GM12878 (cell line): Measurements from ENCODE around the gene OR8B2. TPM values are rescaled to one million over a fixed set of nuclear protein-coding genes. Genes with fewer than 3 reads are reported as not detected.

ENCODE experiments used
- ATAC-seq: fragments of 200-7000 bp; cut with Tn5 transposase; 3 replicates; pipeline ENCODE4 v1.9.1; 2020; ENCODE audit warnings: mild to moderate bottlenecking, moderate library complexity
- BruUV-seq: library from RNA; stranded (reverse); fragments of 400-500 nt; replicated peaks from 2 replicates; lab custom pipeline; 2021; lab: Mats Ljungman, UMichigan
- CTCF ChIA-PET: fragments of 300-600 bp; sonication (Branson Sonifier 250); formaldehyde crosslinking; extraction: SDS; loops from one replicate; lab custom pipeline; 2021; ENCODE audit warnings: inconsistent platforms; lab: Yijun Ruan, JAX
- POLR2A ChIA-PET: fragments of 350-600 bp; formaldehyde crosslinking; extraction: SDS; loops from one replicate; lab custom pipeline; 2021; ENCODE audit warnings: inconsistent platforms; lab: Charles Lee
- RAD21 ChIA-PET: fragments of 300-600 bp; sonication (Branson Sonifier 250); formaldehyde crosslinking; loops from one replicate; lab custom pipeline; 2023; ENCODE audit warnings: antibody characterized with exemption; ENCODE audit not compliant: unreplicated experiment; lab: Charles Lee
- SMC1A ChIA-PET: fragments of 300-600 bp; sonication (Branson Sonifier 250); formaldehyde crosslinking; loops from one replicate; lab custom pipeline; 2023; ENCODE audit not compliant: unreplicated experiment, uncharacterized antibody; lab: Charles Lee
- DNase-seq: peaks from one replicate; pipeline ENCODE4 v3.0.0-alpha.2; 2011; ENCODE audit warnings: low read depth, low spot score
- FAIRE-seq: peaks from 3 replicates; lab custom pipeline; 2011; peaks lifted over from hg19 to GRCh38; lab: Jason Lieb, UNC
- H2AFZ ChIP-seq: 2 replicates; pipeline ENCODE4 v1.6.0; 2011; ENCODE audit warnings: low read depth, low read length, control low read depth; ENCODE audit not compliant: control insufficient read depth
- H3K27ac ChIP-seq: 2 replicates; pipeline ENCODE4 v1.5.1; 2011; ENCODE audit warnings: control low read depth; ENCODE audit not compliant: control insufficient read depth, insufficient read depth
- H3K27me3 ChIP-seq, 2 experiments: replicated peaks in 1 of 2; 2 replicates each; pipeline versions ENCODE4 v1.6.0 to v1.6.1; 2011; ENCODE audit warnings: low read length in 1 of 2; ENCODE audit not compliant: control insufficient read depth in 2 of 2, insufficient read depth in 2 of 2
- H3K36me3 ChIP-seq, 2 experiments: 2 replicates each; pipeline ENCODE4 v1.5.1; 2011; ENCODE audit warnings: low read length in 1 of 2; ENCODE audit not compliant: control insufficient read depth in 2 of 2, insufficient read depth in 2 of 2
- H3K4me1 ChIP-seq: 2 replicates; pipeline ENCODE4 v1.6.1; 2011; ENCODE audit warnings: mild to moderate bottlenecking, low read length, moderate library complexity, mixed read lengths; ENCODE audit not compliant: control insufficient read depth, insufficient read depth
- H3K4me2 ChIP-seq: 2 replicates; pipeline ENCODE4 v1.6.0; 2011; ENCODE audit warnings: control low read depth; ENCODE audit not compliant: control insufficient read depth, insufficient read depth
- H3K4me3 ChIP-seq: fragments of 200-600 bp; sonication (generic); 2 replicates; pipeline ENCODE4 v1.5.1; 2016
- H3K79me2 ChIP-seq: 2 replicates; pipeline ENCODE4 v1.6.0; 2011; ENCODE audit warnings: low read length; ENCODE audit not compliant: control insufficient read depth, insufficient read depth
- H3K9ac ChIP-seq: 2 replicates; pipeline ENCODE4 v1.8.0; 2011; ENCODE audit warnings: low read length, control low read depth, mixed read lengths; ENCODE audit not compliant: control insufficient read depth, insufficient read depth
- H3K9me3 ChIP-seq: replicated peaks from 3 replicates; pipeline ENCODE4 v1.5.1; 2011; ENCODE audit warnings: mild to moderate bottlenecking, low read length; ENCODE audit not compliant: control insufficient read depth, insufficient read depth
- H4K20me1 ChIP-seq: 2 replicates; pipeline ENCODE4 v1.6.0; 2011; ENCODE audit not compliant: control insufficient read depth, insufficient read depth
- ASH2L ChIP-seq: fragments of 300-600, 200-600 bp; sonication (generic); IDR thresholded peaks from 2 replicates; pipeline ENCODE4 v1.6.1; 2017; ENCODE audit warnings: low read depth, mild to moderate bottlenecking, borderline replicate concordance
- BRCA1 ChIP-seq: IDR thresholded peaks from 2 replicates; pipeline ENCODE4 v1.6.1; 2011; ENCODE audit warnings: low read depth, low read length, improper control_type of control experiment
- CBFB ChIP-seq: IDR thresholded peaks from 2 replicates; pipeline ENCODE4 v1.6.1; 2016; ENCODE audit warnings: antibody characterized with exemption, low read depth
- EGR1 ChIP-seq, 2 experiments: IDR thresholded peaks; 1 replicate in 1 of 2; 2 replicates in 1 of 2; pipeline ENCODE4 v1.6.1; 2011 to 2012; ENCODE audit warnings: low read depth in 2 of 2, low read length in 2 of 2, borderline replicate concordance in 1 of 2, mild to moderate bottlenecking in 1 of 2, moderate library complexity in 1 of 2
- EP300 ChIP-seq, 2 experiments: fragments of 150-350 bp in 1 of 2; IDR thresholded peaks; 2 replicates each; pipeline ENCODE4 v1.6.1; 2011 to 2012; ENCODE audit warnings: low read depth in 2 of 2, low read length in 2 of 2, borderline replicate concordance in 1 of 2, improper control_type of control experiment in 1 of 2, inconsistent platforms in 1 of 2; ENCODE audit not compliant: control insufficient read depth in 1 of 2
- GABPA ChIP-seq: IDR thresholded peaks from 2 replicates; pipeline ENCODE4 v1.6.1; 2014; ENCODE audit warnings: antibody characterized with exemption, low read depth, mild to moderate bottlenecking, inconsistent platforms
- IKZF1 ChIP-seq: fragments of 450-650 bp; conservative IDR thresholded peaks from 2 replicates; pipeline ENCODE4 v1.6.1; 2017; ENCODE audit warnings: antibody characterized with exemption, mild to moderate bottlenecking
- KDM1A ChIP-seq: fragments of 200-600 bp; sonication (generic); IDR thresholded peaks from 2 replicates; pipeline ENCODE4 v1.6.1; 2016; ENCODE audit warnings: borderline replicate concordance
- LARP7 ChIP-seq: fragments of 450-650 bp; IDR thresholded peaks from 2 replicates; pipeline ENCODE4 v1.6.1; 2017; ENCODE audit warnings: mild to moderate bottlenecking
- NFIC ChIP-seq: IDR thresholded peaks from 2 replicates; pipeline ENCODE4 v1.6.1; 2012; ENCODE audit warnings: low read depth, mild to moderate bottlenecking, inconsistent platforms, low read length, moderate library complexity
- NR2F1 ChIP-seq: fragments of 450-650 bp; conservative IDR thresholded peaks from 2 replicates; pipeline ENCODE4 v1.6.1; 2017; ENCODE audit warnings: mild to moderate bottlenecking
- RAD21 ChIP-seq: IDR thresholded peaks from 2 replicates; pipeline ENCODE4 v1.6.1; 2011; ENCODE audit warnings: mild to moderate bottlenecking, low read depth, low read length, moderate library complexity; ENCODE audit not compliant: insufficient read depth
- RB1 ChIP-seq: fragments of 450-650 bp; formaldehyde crosslinking; IDR thresholded peaks from 2 replicates; pipeline ENCODE4 v1.6.1; 2017; ENCODE audit warnings: mild to moderate bottlenecking, borderline replicate concordance
- RBBP5 ChIP-seq: fragments of 200-600 bp; sonication (generic); conservative IDR thresholded peaks from 2 replicates; pipeline ENCODE4 v1.6.1; 2016
- SMC3 ChIP-seq: IDR thresholded peaks from 2 replicates; pipeline ENCODE4 v1.6.1; 2011; ENCODE audit warnings: low read length, improper control_type of control experiment, borderline replicate concordance
- SRF ChIP-seq, 2 experiments: IDR thresholded peaks; 2 replicates each; pipeline ENCODE4 v1.6.1; 2011; ENCODE audit warnings: low read depth in 2 of 2, low read length in 2 of 2, mild to moderate bottlenecking in 1 of 2, moderate library complexity in 1 of 2
- STAT1 ChIP-seq: fragments of 450-650 bp; conservative IDR thresholded peaks from 2 replicates; pipeline ENCODE4 v1.6.1; 2014; ENCODE audit warnings: antibody characterized with exemption, mild to moderate bottlenecking
- SUZ12 ChIP-seq: fragments of 200-600 bp; sonication (generic); IDR thresholded peaks from one replicate; pipeline ENCODE4 v1.6.1; 2018; ENCODE audit warnings: antibody characterized with exemption, mild to moderate bottlenecking; ENCODE audit not compliant: unreplicated experiment
- TBL1XR1 ChIP-seq: IDR thresholded peaks from 2 replicates; pipeline ENCODE4 v1.6.1; 2012; ENCODE audit warnings: low read depth, low read length, improper control_type of control experiment
- YBX1 ChIP-seq: fragments of 450-650 bp; IDR thresholded peaks from 2 replicates; pipeline ENCODE4 v1.6.1; 2016; ENCODE audit warnings: antibody characterized with exemption
- ZBED1 ChIP-seq: IDR thresholded peaks from 2 replicates; pipeline ENCODE4 v1.6.1; 2016; ENCODE audit warnings: borderline replicate concordance
- ZNF384 ChIP-seq: IDR thresholded peaks from 2 replicates; pipeline ENCODE4 v1.6.1; 2012; ENCODE audit warnings: low read depth, mild to moderate bottlenecking, low read length, improper control_type of control experiment, borderline replicate concordance
- ZZZ3 ChIP-seq: IDR thresholded peaks from 2 replicates; pipeline ENCODE4 v1.6.1; 2011; ENCODE audit warnings: low read depth; ENCODE audit not compliant: control insufficient read depth, insufficient read length
- WGBS: methylation state at CpG from one replicate; pipeline ENCODE4 v1.1.6; 2016; ENCODE audit warnings: low lambda C conversion rate; ENCODE audit not compliant: insufficient replicate concordance, insufficient coverage; ENCODE audit errors: missing lambda C conversion rate; 5-methylcytosine and 5-hydroxymethylcytosine counted together
- in situ Hi-C: fragments of 300-500 bp; cut with MboI; formaldehyde crosslinking; loops from 9 replicates; pipeline ENCODE4 v1.14.3; 2018; ENCODE audit warnings: mixed read lengths
- intact Hi-C: fragments of 100-400 bp; cut with micrococcal nuclease; formaldehyde crosslinking; loops from one replicate; pipeline ENCODE4 v1.14.2; 2022; ENCODE audit not compliant: unreplicated experiment
- polyA plus RNA-seq, 11 experiments: library from polyadenylated mRNA; depleted of rRNA in 4 of 11; unstranded in 6 of 11; stranded (reverse) in 5 of 11; fragments of >200 nt; fragmentation: Nextera tagmentation in 4 of 11; fragmentation: Illumina TruSeq in 1 of 11; extraction: Ambion mirVana in 4 of 11; extraction: Trizol in 1 of 11; gene quantifications; 1 replicate in 1 of 11; 2 replicates in 10 of 11; pipeline versions ENCODE4 v1.2.1 to v1.2.3, GENCODE V29; 2011 to 2016; ENCODE audit warnings: inconsistent platforms in 2 of 11, missing spikeins in 2 of 11, low read depth in 1 of 11
- total RNA-seq, 4 experiments: library from RNA; depleted of rRNA in 3 of 4; stranded (reverse); fragments of >200 nt in 3 of 4; fragmentation: Illumina TruSeq in 1 of 4; extraction: Trizol in 1 of 4; gene quantifications; 2 replicates each; pipeline versions ENCODE4 v1.2.1 to v1.2.3, GENCODE V29; 2013 to 2021
- TF ChIP-seq, protein P1 (sequence below), 3 experiments: IDR thresholded peaks in 2 of 3; conservative IDR thresholded peaks in 1 of 3; 2 replicates each; pipeline ENCODE4 v1.5.1; 2011; ENCODE audit warnings: low read depth in 3 of 3, low read length in 3 of 3, mild to moderate bottlenecking in 3 of 3, control low read depth in 2 of 3, moderate library complexity in 2 of 3, inconsistent platforms in 1 of 3, mixed read lengths in 1 of 3; ENCODE audit not compliant: control insufficient read depth in 2 of 3, insufficient read depth in 1 of 3; ENCODE audit errors: extremely low read depth in 1 of 3

Gene OR8B2
- total and polyA plus RNA-seq, 10 of the 15 experiments (the other 5 are each of a cell fraction or from before 2014, with no cell fraction given) = not detected

DNA sequence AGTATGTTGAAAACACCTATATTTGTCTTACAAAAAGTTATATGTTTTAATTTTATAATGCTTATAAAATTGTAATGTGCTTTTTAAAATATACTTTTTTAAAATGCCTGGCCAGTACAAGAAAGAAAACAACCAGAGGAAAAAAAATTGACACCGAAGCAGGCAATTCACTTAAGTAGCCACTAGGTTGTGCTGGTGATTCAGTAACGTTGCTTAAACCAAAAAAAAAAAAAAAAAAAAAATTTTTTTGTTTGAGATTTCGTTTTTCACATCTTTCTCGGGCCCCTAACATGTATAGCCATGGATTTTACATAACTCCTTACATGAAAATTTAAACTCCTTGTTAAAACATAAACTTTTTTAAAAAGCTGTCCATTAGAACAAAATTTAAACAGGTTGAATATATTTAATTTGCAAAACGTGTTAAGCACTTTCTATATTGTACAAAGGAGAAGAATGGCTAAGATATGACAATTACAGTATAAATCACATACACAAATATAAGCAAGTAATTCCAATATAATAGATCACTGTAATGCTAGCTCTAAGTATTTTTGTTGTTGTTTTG is 31.1 kb upstream of the OR8B2 start:
- H3K4me2 ChIP-seq = no peak overlapping the region
- no peak overlapping the region for H3K4me3 ChIP-seq
- no peak overlapping the region for H3K27ac ChIP-seq
- ChIA-PET CTCF (interaction anchor here (0.6 to 3.9 kb wide), 17 partner anchors 8 to 1585 kb away, joined by 3 to 32 read pairs (median 4); partner anchors contain the start of gene OR8B4), RAD21 (interaction anchor here (0.7 to 1.8 kb wide), 3 partner anchors 14 to 421 kb away, joined by 3 to 5 read pairs (median 3); no protein-coding TSS in a partner anchor)
- H3K4me1 ChIP-seq = no peaks in the 10 kb centered on the region
- intact Hi-C loops = loop anchor here (1.0 to 5.0 kb wide), 2 partner anchors 171 to 422 kb away; no protein-coding TSS in a partner anchor
- no peaks in the 10 kb centered on the region for H4K20me1 ChIP-seq
- FAIRE-seq (no peak), DNase-seq (no peak)
- 2% methylated on average over 5 of the region's 5 CpGs for WGBS
- in situ Hi-C loops = loop anchor here (5.0 to 25.0 kb wide), 2 partner anchors 172 to 422 kb away; no protein-coding TSS in a partner anchor
- no peaks in the 10 kb centered on the region for H3K79me2 ChIP-seq
- TF ChIP-seq, protein P1, sequence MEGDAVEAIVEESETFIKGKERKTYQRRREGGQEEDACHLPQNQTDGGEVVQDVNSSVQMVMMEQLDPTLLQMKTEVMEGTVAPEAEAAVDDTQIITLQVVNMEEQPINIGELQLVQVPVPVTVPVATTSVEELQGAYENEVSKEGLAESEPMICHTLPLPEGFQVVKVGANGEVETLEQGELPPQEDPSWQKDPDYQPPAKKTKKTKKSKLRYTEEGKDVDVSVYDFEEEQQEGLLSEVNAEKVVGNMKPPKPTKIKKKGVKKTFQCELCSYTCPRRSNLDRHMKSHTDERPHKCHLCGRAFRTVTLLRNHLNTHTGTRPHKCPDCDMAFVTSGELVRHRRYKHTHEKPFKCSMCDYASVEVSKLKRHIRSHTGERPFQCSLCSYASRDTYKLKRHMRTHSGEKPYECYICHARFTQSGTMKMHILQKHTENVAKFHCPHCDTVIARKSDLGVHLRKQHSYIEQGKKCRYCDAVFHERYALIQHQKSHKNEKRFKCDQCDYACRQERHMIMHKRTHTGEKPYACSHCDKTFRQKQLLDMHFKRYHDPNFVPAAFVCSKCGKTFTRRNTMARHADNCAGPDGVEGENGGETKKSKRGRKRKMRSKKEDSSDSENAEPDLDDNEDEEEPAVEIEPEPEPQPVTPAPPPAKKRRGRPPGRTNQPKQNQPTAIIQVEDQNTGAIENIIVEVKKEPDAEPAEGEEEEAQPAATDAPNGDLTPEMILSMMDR (IDR thresholded peaks at IDR 0.05 in 2 of 3, conservative IDR thresholded peaks at IDR 0.05 in 1 of 3; ENCODE audit: control insufficient read depth in 2 of 3, extremely low read depth in 1 of 3, insufficient read depth in 1 of 3, low read depth in 3 of 3, low read length in 3 of 3) = peak; percentile 54 to 70 (median 66)
- TF ChIP-seq RB1 (no peak), RBBP5 (no peak), SUZ12 (no peak), LARP7 (no peak), IKZF1 (no peak), RAD21 (peak; percentile 76), SMC3 (peak; percentile 51; the same call in 1 of the 2 replicates), ASH2L (no peak), BRCA1 (no peak), TBL1XR1 (no peak), KDM1A (no peak), SRF (IDR thresholded peaks at IDR 0.05; ENCODE audit: low read depth in 2 of 2, low read length in 2 of 2) (no peak), STAT1 (no peak), EGR1 (IDR thresholded peaks at IDR 0.05; ENCODE audit: borderline replicate concordance in 1 of 2, low read depth in 2 of 2, low read length in 2 of 2) (no peak), CBFB (no peak), ZZZ3 (no peak), EP300 (IDR thresholded peaks at IDR 0.05; ENCODE audit: borderline replicate concordance in 1 of 2, control insufficient read depth in 1 of 2, low read depth in 2 of 2, low read length in 2 of 2) (no peak), YBX1 (no peak), ZNF384 (peak; percentile 98), ZBED1 (no peak), GABPA (no peak), NR2F1 (no peak), NFIC (no peak)
- TF ChIP-seq, all 136 proteins: peak for 4
- no peak for ATAC-seq
- no peak overlapping the region for H3K9ac ChIP-seq
- no peaks in the 10 kb centered on the region for H3K27me3 ChIP-seq
- SMC1A ChIA-PET = interaction anchor here (0.7 to 2.8 kb wide), 5 partner anchors 24 to 345 kb away, joined by 3 to 12 read pairs (median 3); no protein-coding TSS in a partner anchor
- no peak overlapping the region for H2AFZ ChIP-seq
- no peaks in the 10 kb centered on the region for H3K9me3 ChIP-seq
- BruUV-seq = no TSS peak
- no peaks in the 10 kb centered on the region for H3K36me3 ChIP-seq
- POLR2A ChIA-PET = no interaction called here
